DOHH2 (cell line): ENCODE measurements around the gene SAMD1.

Source experiments
- EZH2phosphoT487 ChIP-seq: fragments of 200-600 bp; sonication (generic); IDR thresholded peaks from 2 replicates; pipeline ENCODE4 v1.6.1; 2017; ENCODE audit warnings: borderline replicate concordance, mild to moderate bottlenecking, antibody characterized with exemption, low read length, moderate library complexity, mixed read lengths
- TF ChIP-seq, protein P1 (sequence below): fragments of 200-600 bp; sonication (generic); IDR thresholded peaks from one replicate; pipeline ENCODE4 v1.5.1; 2014; ENCODE audit warnings: antibody characterized with exemption, mild to moderate bottlenecking, low read depth, low read length; ENCODE audit not compliant: poor library complexity, severe bottlenecking

GRCh38 chr19:14116918-14117578 lies 26.5 kb upstream of the SAMD1 start:
- no peak for TF ChIP-seq EZH2phosphoT487
- TF ChIP-seq, protein P1, sequence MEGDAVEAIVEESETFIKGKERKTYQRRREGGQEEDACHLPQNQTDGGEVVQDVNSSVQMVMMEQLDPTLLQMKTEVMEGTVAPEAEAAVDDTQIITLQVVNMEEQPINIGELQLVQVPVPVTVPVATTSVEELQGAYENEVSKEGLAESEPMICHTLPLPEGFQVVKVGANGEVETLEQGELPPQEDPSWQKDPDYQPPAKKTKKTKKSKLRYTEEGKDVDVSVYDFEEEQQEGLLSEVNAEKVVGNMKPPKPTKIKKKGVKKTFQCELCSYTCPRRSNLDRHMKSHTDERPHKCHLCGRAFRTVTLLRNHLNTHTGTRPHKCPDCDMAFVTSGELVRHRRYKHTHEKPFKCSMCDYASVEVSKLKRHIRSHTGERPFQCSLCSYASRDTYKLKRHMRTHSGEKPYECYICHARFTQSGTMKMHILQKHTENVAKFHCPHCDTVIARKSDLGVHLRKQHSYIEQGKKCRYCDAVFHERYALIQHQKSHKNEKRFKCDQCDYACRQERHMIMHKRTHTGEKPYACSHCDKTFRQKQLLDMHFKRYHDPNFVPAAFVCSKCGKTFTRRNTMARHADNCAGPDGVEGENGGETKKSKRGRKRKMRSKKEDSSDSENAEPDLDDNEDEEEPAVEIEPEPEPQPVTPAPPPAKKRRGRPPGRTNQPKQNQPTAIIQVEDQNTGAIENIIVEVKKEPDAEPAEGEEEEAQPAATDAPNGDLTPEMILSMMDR: no peak
